Skeletal muscle tissue (tissue), 4 donors: ENCODE measurements around the gene GHRHR. TPM values are rescaled to one million over a fixed set of nuclear protein-coding genes. Genes with fewer than 3 reads are reported as not detected.

Source experiments
- H3K27ac ChIP-seq: one replicate; pipeline ENCODE4 v1.7.0; 2013; ENCODE audit warnings: mild to moderate bottlenecking, low read depth, low read length, inconsistent platforms
- H3K27me3 ChIP-seq, 3 donors: one replicate each; pipeline ENCODE4 v1.7.0; 2013; ENCODE audit warnings: low read length in 3 of 3; ENCODE audit not compliant: control insufficient read depth in 3 of 3, insufficient read depth in 3 of 3
- H3K36me3 ChIP-seq, 3 donors: one replicate each; pipeline ENCODE4 v1.7.0; 2013; ENCODE audit warnings: low read length in 3 of 3; ENCODE audit not compliant: control insufficient read depth in 3 of 3, insufficient read depth in 3 of 3
- H3K4me1 ChIP-seq, 3 donors: one replicate each; pipeline ENCODE4 v1.7.0; 2013; ENCODE audit warnings: low read length in 3 of 3, mild to moderate bottlenecking in 3 of 3; ENCODE audit not compliant: control insufficient read depth in 3 of 3, insufficient read depth in 3 of 3
- H3K4me3 ChIP-seq, 3 donors: one replicate each; pipeline ENCODE4 v1.7.0; 2013; ENCODE audit warnings: low read length in 3 of 3
- H3K9ac ChIP-seq, 3 donors: one replicate each; pipeline ENCODE4 v1.7.0; 2013; ENCODE audit warnings: low read length in 3 of 3, mild to moderate bottlenecking in 3 of 3, moderate library complexity in 2 of 3, low read depth in 1 of 3
- H3K9me3 ChIP-seq, 3 donors: one replicate each; pipeline ENCODE4 v1.7.0; 2013; ENCODE audit warnings: low read length in 3 of 3; ENCODE audit not compliant: control insufficient read depth in 3 of 3
- total RNA-seq: library from RNA; depleted of rRNA; stranded (reverse); fragments of >200 nt; gene quantifications from one replicate; pipeline ENCODE4 v1.2.3, GENCODE V29; 2014
- donor health status: Osteomylitis.

The GHRHR gene
- total RNA-seq, 1 donor from 2014 or later = not detected

DNA sequence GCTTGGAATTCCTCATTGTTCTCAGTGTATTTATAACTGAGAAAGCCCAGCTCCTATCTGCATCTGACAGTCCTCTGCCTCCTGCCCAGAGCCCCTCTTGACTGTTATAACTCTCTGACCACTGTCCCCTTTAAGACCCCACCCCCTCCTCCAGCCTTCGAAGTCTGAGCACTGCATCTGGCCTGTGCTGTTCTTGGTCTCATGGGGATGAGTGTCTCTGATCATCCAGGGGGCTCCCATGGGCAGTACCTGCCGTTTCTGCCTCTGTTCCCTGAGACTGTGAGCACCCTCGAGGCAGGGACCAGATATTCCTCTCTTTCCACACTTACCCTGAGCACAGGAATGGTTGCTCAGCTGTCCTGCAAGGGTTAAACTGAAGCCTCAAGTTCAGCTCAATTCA lies 7.7 kb downstream of the GHRHR start:
- Histone ChIP-seq H3K4me3 (no peak overlapping the region), H3K36me3 (no peaks in the 10 kb centered on the region), H3K27me3 (peaks cover 9 to 19% (median 12%) of the 10 kb centered on the region in 3 donors), H3K27ac (no peak overlapping the region), H3K9me3 (no peaks in the 10 kb centered on the region), H3K9ac (no peak overlapping the region), H3K4me1 (peaks cover 0 to 5% (median 0%) of the 10 kb centered on the region in 3 donors)

- no peaks in the 10 kb centered on the region for H3K9me3 ChIP-seq
- peaks cover 9 to 19% (median 12%) of the 10 kb centered on the region in 3 donors for H3K27me3 ChIP-seq
Observed at GRCh38 chr7:30971840-30972563, 8.2 kb downstream of the GHRHR start.

GRCh38 chr7:30973292-30973691 lies 9.5 kb downstream of the GHRHR start:
- H3K27ac ChIP-seq = no peak overlapping the region
- no peaks in the 10 kb centered on the region for H3K36me3 ChIP-seq
- no peaks in the 10 kb centered on the region for H3K9me3 ChIP-seq
- no peak overlapping the region for H3K4me3 ChIP-seq
- H3K9ac ChIP-seq = no peak overlapping the region
- H3K4me1 ChIP-seq = peaks cover 0 to 5% (median 0%) of the 10 kb centered on the region in 3 donors
- H3K27me3 ChIP-seq = peaks cover 12 to 19% (median 12%) of the 10 kb centered on the region in 3 donors

More at GRCh38 chr7:30971840-30972563, 8.2 kb downstream of the GHRHR start:
- Histone ChIP-seq H3K4me3 (no peak overlapping the region), H3K9ac (no peak overlapping the region), H3K27ac (no peak overlapping the region), H3K36me3 (no peaks in the 10 kb centered on the region), H3K4me1 (peaks cover 0 to 5% (median 0%) of the 10 kb centered on the region in 3 donors)

DNA sequence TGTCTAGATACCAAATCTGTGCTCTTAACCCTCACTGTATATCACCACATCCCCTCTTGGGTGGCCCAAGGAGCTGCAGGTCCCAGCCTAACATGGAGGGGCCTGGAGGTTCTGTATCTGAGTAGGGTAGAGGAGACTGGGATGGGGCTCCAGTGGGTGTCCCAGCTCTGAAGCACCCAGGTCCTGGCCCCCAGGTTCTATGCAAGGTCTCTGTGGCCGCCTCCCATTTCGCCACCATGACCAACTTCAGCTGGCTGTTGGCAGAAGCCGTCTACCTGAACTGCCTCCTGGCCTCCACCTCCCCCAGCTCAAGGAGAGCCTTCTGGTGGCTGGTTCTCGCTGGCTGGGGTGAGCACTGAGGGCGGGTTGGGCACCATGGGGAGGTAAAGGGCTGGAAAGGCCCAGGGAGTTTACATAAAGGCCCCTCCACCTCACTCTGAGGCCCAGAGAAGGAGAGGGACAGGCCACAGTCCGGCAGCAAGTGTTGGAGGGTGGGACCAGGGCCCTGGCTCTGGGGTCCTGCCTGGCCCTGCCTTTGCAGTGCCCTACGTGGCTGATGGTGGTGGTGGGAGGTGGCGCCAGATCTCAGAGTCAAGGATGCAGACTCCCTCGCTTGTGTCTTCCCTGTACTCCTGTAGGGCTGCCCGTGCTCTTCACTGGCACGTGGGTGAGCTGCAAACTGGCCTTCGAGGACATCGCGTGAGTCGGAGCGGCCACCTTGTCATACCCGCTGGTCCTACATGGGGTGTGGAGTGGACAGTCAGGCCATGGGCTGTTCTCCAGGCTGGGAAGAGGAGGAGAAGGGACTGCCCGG lies 10.2 kb downstream of the GHRHR start:
- no peak overlapping the region for H3K4me3 ChIP-seq
- peaks cover 12 to 19% (median 12%) of the 10 kb centered on the region in 3 donors for H3K27me3 ChIP-seq
- no peak overlapping the region for H3K27ac ChIP-seq
- no peaks in the 10 kb centered on the region for H3K9me3 ChIP-seq
- H3K9ac ChIP-seq = no peak overlapping the region
- no peaks in the 10 kb centered on the region for H3K36me3 ChIP-seq
- H3K4me1 ChIP-seq = peaks cover 0 to 5% (median 0%) of the 10 kb centered on the region in 3 donors

DNA sequence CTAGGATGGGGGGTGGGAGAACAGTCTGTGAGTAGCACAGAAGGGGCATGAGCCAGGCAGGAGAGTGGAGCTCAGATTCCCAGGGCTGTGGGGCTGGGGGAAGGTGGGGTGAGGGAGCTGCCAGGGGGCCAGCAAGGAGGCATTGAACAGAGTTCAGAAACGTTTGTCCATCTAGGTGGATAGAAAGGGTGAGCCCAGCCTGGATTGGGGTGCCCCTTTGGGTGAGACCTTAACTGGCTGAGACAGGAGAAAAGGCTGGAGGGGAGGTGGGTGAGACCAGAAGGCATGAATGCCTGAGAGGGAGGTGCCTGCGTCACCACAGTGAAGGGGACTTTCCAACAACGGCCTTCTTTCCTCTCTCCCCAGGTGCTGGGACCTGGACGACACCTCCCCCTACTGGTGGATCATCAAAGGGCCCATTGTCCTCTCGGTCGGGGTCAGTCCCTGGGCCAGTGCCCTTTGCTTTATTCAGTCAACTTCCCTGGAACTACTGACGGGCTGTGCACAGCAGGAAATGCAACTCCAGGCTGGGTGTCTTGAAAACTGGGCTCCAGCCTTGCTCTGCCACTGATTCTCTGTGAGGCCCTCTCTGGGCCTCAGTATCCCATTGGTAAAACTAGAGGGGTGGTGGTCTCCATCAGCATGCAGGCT lies 11.0 kb downstream of the GHRHR start:
- no peak overlapping the region for H3K4me3 ChIP-seq

DNA sequence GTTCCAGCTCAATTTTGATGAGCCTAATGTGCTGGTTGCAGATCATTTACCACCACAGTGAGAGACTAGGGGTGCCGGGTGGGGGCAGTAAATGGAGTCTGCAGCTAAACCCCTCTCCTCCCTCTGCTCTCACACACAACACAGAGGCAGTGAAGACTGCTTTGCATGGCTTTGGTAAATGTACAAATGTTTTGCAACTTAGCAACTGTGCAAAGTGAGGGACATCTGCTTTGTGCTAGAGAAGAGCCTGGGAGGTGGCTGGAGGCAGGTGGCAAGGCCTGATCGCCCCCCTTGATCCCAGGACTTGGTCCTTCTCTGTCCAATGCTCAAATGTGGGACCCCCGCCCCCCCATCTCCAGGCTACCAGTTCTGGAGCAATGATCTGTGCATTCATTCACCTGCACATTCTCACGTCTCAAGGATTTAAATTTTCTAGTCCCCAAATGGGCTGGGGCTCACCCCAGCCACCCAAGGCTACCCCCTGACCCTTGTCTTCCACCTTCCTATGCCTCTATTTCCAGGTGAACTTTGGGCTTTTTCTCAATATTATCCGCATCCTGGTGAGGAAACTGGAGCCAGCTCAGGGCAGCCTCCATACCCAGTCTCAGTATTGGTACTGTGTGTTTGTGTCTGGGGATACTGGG lies 11.6 kb downstream of the GHRHR start:
- Histone ChIP-seq H3K9ac (no peak overlapping the region), H3K9me3 (no peaks in the 10 kb centered on the region), H3K4me1 (peaks cover 0 to 5% (median 0%) of the 10 kb centered on the region in 3 donors), H3K36me3 (no peaks in the 10 kb centered on the region), H3K27ac (no peak overlapping the region), H3K27me3 (peaks cover 12 to 19% (median 12%) of the 10 kb centered on the region in 3 donors), H3K4me3 (no peak overlapping the region)

More for the DNA sequence above, 11.0 kb downstream of the GHRHR start:
- Histone ChIP-seq H3K9ac (no peak overlapping the region), H3K27me3 (peaks cover 12 to 19% (median 12%) of the 10 kb centered on the region in 3 donors), H3K36me3 (no peaks in the 10 kb centered on the region), H3K27ac (no peak overlapping the region), H3K9me3 (no peaks in the 10 kb centered on the region), H3K4me1 (peaks cover 0 to 5% (median 0%) of the 10 kb centered on the region in 3 donors)

DNA sequence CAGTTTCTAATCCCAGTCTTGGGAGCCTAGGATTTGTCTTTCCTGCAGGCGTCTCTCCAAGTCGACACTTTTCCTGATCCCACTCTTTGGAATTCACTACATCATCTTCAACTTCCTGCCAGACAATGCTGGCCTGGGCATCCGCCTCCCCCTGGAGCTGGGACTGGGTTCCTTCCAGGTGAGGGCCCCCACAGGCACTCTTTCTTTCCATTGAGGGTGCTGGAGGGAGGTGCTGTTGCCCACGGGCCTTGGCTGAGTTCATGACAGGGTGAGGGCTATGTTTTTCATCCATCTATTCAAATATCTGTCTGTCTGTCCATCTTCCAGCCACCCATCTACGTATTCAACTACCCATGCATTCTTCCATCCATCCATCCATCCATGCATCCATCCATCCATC lies 12.6 kb downstream of the GHRHR start:
- H3K27ac ChIP-seq = no peak overlapping the region
- no peaks in the 10 kb centered on the region for H3K36me3 ChIP-seq
- H3K27me3 ChIP-seq = peaks cover 7 to 17% (median 11%) of the 10 kb centered on the region in 3 donors
- no peaks in the 10 kb centered on the region for H3K9me3 ChIP-seq
- no peak overlapping the region for H3K9ac ChIP-seq
- peaks cover 0 to 5% (median 0%) of the 10 kb centered on the region in 3 donors for H3K4me1 ChIP-seq
- no peak overlapping the region for H3K4me3 ChIP-seq

GRCh38 chr7:30977222-30977621 lies 13.5 kb downstream of the GHRHR start:
- no peak overlapping the region for H3K4me3 ChIP-seq
- H3K36me3 ChIP-seq = no peaks in the 10 kb centered on the region
- no peak overlapping the region for H3K27ac ChIP-seq
- peaks cover 0 to 2% (median 0%) of the 10 kb centered on the region in 3 donors for H3K4me1 ChIP-seq
- peaks cover 4 to 9% (median 7%) of the 10 kb centered on the region in 3 donors for H3K27me3 ChIP-seq
- H3K9ac ChIP-seq = no peak overlapping the region
- H3K9me3 ChIP-seq = no peaks in the 10 kb centered on the region

DNA sequence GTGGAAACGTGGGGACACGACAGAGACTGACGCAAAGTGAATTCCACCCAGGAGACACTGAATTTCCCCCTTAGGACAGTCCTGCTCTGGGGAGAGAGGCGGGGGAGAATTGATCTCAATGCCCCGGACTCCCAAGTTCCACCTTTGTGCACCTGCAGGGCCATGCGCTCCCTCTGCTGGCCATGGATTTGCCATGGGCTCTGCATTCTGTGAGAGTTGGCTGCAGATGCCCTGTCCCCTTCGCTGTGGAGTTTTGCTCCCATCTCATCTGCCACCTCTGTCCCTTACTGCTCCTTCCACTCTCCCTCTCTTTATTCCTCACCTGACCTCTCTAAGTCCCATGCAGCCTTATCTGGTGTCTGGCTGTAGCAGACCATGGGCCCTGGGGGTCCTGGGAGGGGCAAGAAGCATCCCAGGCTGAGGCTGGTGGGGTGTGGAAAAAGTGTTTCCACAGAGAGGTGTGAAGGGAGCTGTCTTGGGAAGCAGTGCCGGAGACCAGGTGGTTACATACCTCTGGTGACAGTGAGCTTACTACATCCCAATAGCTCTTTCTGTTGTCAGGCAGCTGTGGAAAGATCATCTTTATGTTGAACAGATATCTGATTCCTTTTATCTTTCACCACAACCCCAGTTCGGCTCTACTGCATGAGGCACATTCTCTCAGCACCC lies 14.3 kb downstream of the GHRHR start:
- Histone ChIP-seq H3K9ac (no peak overlapping the region), H3K4me3 (no peak overlapping the region), H3K27me3 (peaks cover 0 to 4% (median 2%) of the 10 kb centered on the region in 3 donors), H3K4me1 (peaks cover 0 to 2% (median 0%) of the 10 kb centered on the region in 3 donors), H3K27ac (no peak overlapping the region), H3K36me3 (no peaks in the 10 kb centered on the region), H3K9me3 (no peaks in the 10 kb centered on the region)
